Measurements from ENCODE around the gene ZSCAN16.

ZSCAN16 gene

GRCh38 chr6:28172006-28172405 lies 47.6 kb downstream of the ZSCAN16 start:
- H3K4me1 ChIP-seq, result no peaks in the 10 kb centered on the region
- H3K27me3 ChIP-seq, result no peaks in the 10 kb centered on the region
- H3K36me3 ChIP-seq, result peaks cover 0 to 9% (median 3%) of the 10 kb centered on the region in 3 donors
- H3K27ac ChIP-seq, result no peak overlapping the region
- intact Hi-C loops (cut with DNase I; ENCODE audit: low total_unique reads), result no loop called here
- TF ChIP-seq CTCF (IDR thresholded peaks at IDR 0.05), result no peak
- no peak for DNase-seq
- no peaks in the 10 kb centered on the region for H3K9me3 ChIP-seq
- H3K4me3 ChIP-seq, result no peak overlapping the region

- intact Hi-C loops (cut with DNase I; ENCODE audit: low total_unique reads), result loop anchor here (5.0 kb wide), 1 partner anchor 296 kb away; no protein-coding TSS in a partner anchor
- H3K27ac ChIP-seq, result no peak overlapping the region
- peaks cover 0 to 2% of the 10 kb centered on the region in 2 donors for H3K27me3 ChIP-seq
- H3K36me3 ChIP-seq, result no peaks in the 10 kb centered on the region
- no peak for DNase-seq
- H3K4me1 ChIP-seq, result no peaks in the 10 kb centered on the region
- TF ChIP-seq CTCF (IDR thresholded peaks at IDR 0.05), result no peak
- no peak overlapping the region for H3K4me3 ChIP-seq
- H3K9me3 ChIP-seq, result peaks cover 0 to 5% (median 0%) of the 10 kb centered on the region in 3 donors
These were observed 52.0 kb downstream of the ZSCAN16 start for GRCh38 chr6:28176373-28176772.

Measured in tibial artery (tissue), 4 donors.